Uterus (tissue), 2 donors: Measurements from ENCODE around the gene SLC25A28.

Source experiments
- POLR2A ChIP-seq, 2 donors: fragments of 450-650 bp; IDR thresholded peaks; one replicate each; pipeline ENCODE4 v1.6.1; 2016; ENCODE audit warnings: antibody characterized with exemption in 2 of 2, mild to moderate bottlenecking in 1 of 2, moderate library complexity in 1 of 2
- TF ChIP-seq, protein P1 (sequence below), 4 experiments: fragments of 200-600 bp in 2 of 4; fragments of 450-650 bp in 2 of 4; sonication (generic) in 2 of 4; IDR thresholded peaks; one replicate each; pipeline ENCODE4 v1.5.1; 2016 to 2019; ENCODE audit warnings: antibody characterized with exemption in 4 of 4, mild to moderate bottlenecking in 2 of 4, moderate library complexity in 1 of 4

DNA sequence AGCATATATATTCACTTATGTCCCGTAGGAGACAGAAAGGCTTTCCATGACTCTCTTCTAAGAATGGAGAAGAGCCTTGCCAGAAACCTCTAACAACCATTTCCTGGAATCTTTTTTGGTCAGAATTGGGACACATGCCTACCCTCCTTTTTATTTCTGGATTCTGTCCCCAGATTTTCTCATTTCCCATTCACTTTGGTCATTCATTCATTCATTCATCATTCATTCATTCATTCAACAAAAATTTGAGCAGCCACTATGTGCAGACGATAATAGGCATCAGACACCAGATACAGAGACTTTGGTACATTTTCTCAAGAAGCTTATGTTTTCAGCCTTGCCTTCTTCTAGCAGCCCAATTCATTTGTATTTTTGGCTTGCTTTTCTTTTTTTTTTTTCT lies 45.1 kb upstream of the SLC25A28 start:
- TF ChIP-seq, protein P1, sequence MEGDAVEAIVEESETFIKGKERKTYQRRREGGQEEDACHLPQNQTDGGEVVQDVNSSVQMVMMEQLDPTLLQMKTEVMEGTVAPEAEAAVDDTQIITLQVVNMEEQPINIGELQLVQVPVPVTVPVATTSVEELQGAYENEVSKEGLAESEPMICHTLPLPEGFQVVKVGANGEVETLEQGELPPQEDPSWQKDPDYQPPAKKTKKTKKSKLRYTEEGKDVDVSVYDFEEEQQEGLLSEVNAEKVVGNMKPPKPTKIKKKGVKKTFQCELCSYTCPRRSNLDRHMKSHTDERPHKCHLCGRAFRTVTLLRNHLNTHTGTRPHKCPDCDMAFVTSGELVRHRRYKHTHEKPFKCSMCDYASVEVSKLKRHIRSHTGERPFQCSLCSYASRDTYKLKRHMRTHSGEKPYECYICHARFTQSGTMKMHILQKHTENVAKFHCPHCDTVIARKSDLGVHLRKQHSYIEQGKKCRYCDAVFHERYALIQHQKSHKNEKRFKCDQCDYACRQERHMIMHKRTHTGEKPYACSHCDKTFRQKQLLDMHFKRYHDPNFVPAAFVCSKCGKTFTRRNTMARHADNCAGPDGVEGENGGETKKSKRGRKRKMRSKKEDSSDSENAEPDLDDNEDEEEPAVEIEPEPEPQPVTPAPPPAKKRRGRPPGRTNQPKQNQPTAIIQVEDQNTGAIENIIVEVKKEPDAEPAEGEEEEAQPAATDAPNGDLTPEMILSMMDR (IDR thresholded peaks at IDR 0.05) = no peak
- TF ChIP-seq POLR2A (IDR thresholded peaks at IDR 0.05) = no peak
